Measurements from ENCODE around the gene VCX2.
"Not testable (repeated sequence)": the region's sequence is repeated elsewhere in the genome, so short reads cannot be mapped to it uniquely, and the experiment has no call there.

VCX2 gene

DNA sequence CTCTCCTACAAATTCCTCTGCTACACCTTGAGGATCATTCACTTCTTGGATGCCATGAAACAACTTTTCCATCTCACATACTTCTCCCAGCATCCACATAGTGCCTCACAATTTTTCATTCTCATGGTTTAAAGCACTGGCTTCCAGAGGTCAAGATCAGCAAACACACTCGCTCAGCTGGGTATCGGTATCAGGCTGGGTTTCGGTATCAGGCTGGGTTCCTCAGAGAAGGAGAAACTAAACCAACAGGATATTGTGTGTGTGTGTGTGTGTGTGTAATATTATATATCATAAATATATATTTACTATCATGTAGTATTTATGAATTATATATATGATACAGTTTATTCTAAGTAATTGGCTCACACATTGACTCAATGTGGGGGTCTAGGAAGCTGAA lies at the start of gene VCX2:
Gene VCX2, minus strand, starts transcription at position 99 of the 400 bp plus-strand sequence. CDS start 624 bp downstream, outside the sequence.
- not testable (repeated sequence) for DNase-seq (ENCODE audit: low spot score)

DNA sequence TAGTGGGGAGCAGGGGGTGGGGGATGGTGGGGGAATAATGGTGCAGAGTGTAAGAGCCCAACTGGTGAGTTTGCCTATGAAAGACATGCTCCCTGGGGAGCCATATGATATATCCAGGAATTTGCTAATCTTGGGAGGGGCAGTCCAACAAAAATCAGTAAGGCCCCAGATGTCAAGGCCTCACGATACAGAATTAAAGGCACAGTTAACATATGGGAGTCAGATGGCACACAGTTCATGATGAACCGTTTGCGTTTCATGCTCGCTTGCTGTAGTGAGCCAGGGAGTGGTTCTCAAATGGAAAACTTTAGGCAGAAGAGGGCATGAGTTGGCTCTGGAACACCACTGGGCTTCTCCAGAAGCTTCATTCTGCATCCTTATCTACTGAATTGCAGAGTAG lies 33.9 kb upstream of the VCX2 start:
- no peak for DNase-seq (ENCODE audit: low spot score)

DNA sequence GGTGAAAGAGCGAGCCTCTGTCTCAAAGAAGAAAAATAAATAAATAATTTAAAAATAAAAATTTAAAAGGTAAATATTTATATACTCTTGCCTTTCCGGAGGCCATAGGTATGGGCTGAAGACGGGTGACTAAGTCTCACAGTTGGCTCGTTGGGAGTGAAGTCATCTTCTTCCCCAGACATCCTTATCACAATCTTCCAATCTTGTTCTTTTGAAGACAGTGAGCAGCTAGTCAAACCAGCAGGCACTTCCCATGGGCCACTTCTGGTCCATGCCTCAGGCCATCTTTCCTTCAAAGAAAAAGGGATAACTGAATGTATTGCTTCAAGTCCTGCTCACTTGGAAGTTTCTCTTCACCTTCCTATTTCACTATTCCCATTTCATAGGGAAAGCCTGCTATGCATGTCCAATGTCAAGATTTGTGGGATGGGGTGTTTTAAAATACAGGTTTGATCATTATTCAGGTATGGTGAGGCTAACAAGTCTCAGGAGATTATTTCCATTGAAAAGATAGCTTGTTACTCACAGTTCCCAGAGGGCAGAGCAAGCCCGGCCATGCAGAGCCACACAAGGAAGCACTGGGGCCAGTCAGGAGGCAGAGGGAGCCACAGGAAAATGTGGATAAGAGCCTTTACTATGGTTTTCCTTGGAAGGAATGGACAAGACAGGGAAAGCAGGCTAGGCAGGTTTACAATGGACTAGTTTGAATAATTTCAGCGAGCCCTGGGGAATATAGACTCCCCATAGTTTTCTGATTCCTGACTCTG lies 33.3 kb upstream of the VCX2 start:
- DNase-seq (ENCODE audit: low spot score), result no peak

DNA sequence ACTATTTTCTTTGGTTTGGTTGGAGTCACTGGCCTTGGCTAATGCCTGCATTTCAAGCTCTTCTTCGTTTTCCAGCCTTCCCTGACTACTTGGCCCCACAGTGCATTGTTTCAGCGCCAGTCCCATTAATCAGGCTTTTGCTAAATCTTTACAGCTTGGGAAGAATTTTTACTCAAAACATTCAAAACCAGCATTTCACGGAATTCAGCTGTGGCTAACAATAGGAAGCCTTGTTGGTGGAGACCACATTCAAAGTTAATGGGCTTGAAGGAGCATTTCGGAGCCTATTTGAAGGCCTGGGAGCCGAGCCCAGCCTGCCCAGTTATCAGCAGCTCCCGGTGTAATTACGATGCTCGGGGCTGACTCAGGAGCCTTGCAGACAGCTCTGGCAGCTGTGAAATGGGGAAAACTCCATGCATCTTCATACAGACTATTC lies 30.8 kb upstream of the VCX2 start:
- DNase-seq (ENCODE audit: low spot score), result no peak

DNA sequence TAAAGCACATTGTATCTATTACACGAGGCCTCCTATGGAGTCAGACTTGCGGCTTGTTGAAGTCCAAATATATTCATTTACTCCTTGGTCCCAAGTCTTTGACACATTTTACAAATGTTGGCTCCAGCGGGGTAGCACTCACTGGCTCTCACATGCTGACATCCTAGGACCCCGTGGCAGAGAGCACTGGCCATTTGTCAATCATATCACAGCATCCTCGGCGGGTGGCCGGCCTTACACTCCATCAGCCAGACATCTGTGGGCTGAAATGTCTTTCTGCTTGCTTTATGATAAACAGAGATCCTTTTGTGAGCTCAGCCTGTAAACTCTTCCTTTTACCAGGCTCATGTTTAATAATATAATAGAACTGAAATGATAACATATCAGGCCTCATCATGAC lies 25.7 kb upstream of the VCX2 start:
- DNase-seq (ENCODE audit: low spot score), result no peak

DNA sequence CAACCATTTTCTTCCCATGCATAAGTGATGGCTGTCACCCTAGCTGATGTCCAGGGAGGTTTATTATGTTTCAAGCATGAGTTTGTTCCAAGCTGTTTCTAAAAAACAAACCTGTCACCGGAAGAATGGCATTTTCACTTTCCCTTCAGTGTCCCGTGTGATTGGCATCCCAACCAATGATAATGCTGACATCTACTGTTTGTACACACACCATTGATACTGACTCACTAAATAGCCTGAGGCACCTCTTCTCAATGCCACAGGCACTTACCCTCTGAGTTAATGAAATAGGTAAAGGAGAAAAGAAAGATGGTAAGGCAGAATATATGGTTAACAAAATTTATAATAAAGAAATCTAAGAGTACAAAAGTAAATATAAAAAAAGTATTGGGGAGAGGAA lies 23.1 kb upstream of the VCX2 start:
- no peak for DNase-seq (ENCODE audit: low spot score)

DNA sequence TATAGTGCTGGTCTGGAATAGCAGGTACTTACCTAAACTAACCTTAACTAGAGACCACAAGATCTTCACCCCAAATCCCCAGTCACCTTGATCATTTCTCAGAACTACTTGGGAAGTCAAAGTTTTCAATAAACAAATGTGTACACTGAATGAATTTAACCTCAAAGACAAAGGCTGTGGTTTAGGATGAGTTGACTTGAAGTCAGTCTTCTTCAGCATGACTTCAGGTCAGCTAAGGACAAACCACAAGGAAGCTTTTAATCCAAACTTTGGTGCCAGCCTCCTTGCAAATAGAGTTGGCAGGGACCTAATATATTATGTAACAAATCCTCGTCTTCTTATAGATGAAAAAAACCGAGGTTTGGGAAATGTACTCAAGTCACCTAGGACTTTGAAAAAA lies 21.2 kb upstream of the VCX2 start:
- DNase-seq (ENCODE audit: low spot score), result no peak

DNA sequence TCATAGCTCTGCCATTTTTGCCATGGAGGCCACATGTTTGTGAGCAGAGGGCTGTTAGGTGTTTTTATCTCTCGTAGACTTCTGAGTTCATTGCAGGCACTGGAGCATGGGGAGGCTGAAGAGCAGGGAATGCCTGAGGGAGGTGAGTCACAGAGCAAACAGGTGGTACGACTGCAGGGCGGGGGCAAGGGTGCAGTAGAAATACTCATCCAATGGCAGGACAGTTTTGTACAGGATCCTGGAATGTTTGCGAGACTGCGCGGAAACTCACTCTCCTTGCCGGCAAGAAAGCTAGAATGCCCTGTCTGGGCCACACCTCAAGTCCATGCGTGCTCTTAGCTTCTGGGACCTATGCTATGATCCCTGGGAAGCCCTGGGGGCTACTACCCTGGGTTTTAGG lies 20.0 kb upstream of the VCX2 start:
- DNase-seq (ENCODE audit: low spot score), result no peak

DNA sequence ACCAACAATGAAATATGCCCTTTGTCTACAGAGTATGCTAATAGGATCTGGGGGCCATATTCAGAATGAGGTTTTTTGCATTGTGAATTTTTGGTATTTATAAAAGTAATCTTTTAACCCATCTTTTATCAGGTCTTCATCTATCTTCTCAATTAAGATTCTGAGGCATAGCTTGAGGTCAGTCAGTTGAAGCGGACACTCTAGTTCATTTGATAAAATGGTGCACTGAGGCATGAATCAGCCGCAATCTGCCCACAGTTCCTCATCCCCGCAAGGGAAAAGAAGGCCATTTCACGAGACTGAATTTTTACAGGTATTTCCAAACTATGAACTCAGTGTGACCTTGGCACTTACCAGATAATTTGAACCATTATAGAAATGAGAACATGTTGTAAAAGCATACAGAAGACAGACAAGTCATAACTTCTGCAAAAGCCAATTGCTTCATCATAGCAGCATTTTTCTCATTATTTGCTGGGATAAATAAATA lies 19.3 kb upstream of the VCX2 start:
- DNase-seq (ENCODE audit: low spot score), result no peak

DNA sequence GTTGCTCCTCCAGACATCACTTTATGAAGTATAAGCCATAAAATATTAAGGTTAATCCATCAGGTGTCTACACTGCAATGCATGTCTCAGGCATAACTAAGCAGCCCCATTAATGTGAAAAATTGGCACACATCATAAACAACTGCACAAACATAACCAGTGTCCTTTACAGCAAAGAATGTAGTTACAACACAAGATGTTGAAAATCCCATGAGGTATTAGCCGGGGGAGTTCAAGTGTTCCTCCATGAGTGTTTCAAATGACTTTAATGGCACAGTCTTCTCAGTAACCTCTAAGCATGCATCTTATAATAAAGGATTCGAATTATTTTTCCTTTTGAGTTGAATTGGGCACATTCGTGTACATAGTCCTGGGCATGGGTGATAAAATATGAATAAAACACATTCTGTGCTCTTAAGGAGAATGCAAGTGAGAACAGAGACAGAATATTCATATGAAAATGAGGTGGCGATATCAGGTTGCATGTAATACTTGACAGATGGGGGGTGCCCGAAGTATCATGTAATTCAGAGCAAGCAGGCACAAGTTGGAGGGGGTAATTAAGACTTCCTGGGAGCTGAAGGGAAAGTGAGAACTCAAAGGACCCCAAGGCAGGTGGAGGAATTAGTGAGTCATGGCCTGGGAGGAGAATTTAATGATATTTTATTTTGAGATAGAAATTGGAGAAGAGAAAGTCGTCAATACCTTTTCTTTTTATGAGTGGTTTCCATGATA lies 18.2 kb upstream of the VCX2 start:
- no peak for DNase-seq (ENCODE audit: low spot score)

DNA sequence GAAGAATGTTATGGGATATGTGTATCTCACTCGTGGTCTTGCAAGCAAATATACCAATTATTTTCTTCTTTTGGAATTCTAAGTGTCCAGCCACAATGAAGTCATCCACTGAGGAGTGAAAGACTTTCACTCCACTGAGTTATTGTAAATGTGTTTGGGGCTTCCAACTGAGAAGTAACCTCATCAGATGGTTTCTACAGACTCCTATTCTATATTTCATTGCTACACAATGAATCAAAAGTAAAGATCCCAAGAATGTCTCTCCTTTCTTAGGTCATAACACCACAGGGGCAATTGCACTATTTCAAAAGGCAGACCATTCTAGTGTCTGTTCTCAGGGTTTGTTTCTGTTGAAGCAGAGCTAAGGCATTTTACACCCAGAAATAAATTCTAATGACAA lies 12.3 kb upstream of the VCX2 start:
- DNase-seq (ENCODE audit: low spot score), result no peak

DNA sequence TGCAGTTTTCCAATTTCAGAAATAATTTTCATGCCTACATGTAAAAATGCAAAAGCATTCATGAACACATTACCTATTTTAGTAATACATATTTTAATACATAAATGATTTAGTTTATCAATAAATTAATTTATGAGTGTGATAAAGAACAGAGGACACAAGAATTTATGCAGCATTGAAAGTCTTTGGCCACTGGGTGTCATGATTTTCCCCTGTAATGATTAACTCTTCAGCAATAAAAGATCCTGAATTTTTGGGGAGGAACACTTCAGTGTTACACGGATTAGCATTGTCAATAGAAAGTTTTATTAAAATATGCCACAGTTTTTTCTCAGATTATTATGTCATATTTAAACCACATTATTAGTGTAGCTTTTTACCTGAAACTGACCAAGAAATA lies 8.6 kb upstream of the VCX2 start:
- no peak for DNase-seq (ENCODE audit: low spot score)

DNA sequence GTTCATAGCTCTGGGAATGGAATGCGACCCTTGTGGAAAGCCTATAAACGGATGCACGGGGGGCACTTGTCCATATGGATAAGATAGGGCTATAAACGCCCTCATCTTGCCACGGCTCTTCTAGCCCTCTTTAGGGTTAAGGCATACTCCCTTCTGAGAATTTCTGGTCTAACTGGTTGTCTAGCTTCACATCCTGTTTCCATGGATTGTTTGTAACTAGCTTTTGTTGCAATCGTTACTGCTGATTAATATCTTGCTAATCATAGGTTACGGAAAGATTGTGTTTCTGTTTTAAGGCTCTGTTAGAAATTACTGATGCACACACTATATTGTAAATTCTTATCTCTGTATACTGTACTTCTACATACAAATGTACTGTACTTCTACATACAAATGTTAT lies 17.1 kb downstream of the VCX2 start:
- not testable (repeated sequence) for DNase-seq (ENCODE audit: low spot score)

DNA sequence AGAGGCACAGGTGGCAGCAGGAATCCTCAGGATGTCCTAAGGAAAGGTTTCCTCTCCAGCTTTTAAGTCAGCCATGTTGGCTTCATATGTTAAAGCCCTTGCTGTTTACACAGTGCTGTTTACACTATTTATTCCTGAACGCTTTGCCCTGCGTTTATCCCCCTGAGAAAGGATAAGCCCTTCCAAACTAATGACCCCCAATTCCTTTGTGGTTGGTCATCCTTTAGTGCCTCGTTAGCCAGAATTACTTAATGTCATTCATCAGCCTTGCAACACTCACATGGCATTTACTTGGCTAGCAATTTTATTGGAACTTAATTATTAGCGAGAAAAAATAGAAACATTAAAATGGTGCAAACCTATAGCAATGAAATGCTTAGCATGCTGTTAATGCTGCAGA lies 23.8 kb downstream of the VCX2 start:
- DNase-seq (ENCODE audit: low spot score), result no peak

DNA sequence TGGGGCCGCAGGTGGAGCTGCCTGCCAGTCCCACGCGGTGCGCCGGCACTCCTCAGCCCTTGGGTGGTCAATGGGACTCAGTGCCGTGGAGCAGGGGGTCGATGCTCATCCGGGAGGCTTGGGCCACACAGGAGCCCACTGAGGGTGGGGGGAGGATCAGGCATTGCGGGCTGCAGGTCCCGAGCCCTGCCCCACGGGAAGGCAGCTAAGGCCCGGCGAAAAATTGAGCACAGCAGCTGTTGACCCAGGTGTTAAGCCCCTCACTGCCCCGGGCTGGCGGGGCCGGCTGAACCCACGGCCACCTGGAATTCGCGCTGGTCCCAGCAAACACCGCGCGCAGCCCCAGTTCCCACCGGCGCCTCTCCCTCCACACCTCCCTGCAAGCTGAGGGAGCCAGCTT lies 26.1 kb downstream of the VCX2 start:
- no peak for DNase-seq (ENCODE audit: low spot score)

DNA sequence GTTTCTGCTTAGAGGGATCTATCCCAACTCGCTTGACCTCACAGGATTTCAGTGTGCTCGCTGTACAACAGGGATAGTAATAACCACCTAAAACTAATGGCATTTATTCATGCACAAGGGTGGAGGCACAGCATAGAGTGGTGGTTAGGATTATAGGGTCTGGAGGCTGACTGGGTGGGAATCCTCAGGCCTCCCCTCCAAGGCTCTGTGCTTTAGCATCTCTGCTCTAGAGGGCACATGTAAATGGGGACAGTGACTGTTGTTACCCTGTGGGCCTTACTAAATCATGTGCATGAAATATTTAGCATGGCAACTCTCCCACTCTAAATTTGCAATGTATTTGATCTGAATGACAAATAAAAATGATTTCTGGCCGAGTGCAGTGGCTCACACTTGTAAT lies 29.2 kb downstream of the VCX2 start:
- no peak for DNase-seq (ENCODE audit: low spot score)

DNA sequence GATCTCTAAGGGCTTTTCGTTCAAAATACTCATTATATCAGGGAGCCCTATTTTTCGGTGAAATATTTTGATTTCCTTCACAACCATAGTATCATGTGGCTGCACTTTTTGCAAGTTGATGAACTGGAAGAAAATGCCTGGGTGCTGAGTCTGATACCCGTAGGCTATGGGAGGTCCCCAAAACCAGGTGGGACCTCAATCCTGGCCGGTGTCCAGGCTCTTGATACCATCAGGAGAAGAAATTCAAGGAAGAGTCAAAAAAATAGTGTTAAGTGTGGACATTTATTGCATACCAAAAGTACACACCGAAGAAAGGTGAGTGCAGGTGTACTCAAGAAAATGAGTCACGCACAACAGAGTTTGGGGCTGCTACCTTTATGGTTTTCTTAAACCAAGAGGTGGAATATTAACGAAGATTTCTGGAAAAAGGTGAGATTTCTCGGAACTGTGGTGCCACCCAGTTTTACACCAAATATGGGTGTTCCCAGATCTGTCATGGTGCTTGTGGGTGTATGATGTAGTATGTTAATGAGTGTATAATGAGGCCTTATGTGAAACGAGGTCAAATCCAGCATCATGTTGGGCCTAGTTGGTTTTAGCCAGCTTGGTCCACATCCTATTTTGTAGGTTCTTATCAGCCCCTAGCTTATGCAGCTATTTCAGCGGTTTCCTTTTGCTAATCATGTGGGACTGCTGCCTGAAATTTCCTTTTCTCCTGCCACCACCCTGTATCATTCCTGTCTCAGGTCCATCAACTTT lies 29.9 kb downstream of the VCX2 start:
- DNase-seq (ENCODE audit: low spot score), result no peak

DNA sequence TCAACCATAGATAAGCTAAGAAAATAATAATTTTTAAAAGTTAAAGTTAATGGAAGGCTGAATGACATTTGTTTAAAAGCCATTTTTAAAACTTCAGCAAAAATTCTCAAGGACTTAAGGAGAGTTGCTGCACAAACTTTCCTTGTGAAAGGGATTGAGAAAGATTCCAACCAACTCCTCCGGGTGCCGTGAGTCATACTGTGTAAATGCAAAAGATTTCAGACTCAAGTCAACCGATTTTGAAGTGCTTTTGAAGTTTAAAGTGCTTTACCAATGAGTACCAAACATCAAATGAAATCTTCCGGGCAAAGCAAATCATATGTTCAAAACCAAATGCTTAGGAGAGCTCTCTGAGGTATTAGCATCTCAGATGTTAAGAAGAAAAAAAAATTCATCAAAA lies 31.4 kb downstream of the VCX2 start:
- DNase-seq (ENCODE audit: low spot score), result no peak

DNA sequence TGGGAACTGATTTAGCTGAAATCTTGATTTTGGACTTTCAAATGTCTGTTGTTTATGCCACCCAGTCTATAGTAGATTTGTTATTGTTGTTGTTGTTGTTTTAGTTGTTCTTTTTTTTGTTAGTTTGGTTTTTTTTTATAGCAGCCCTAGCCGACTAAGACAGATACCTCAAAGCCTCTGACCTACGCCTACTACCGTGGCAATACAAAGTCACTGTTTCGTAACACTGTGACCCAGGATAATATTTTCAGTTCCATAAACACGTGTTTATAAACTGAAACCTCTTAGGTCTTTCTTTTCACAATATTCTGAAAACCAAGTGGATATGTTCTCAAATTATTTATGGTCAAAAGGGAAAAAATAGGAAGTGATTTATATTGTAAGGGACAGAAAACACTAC lies 32.8 kb downstream of the VCX2 start:
- no peak for DNase-seq (ENCODE audit: low spot score)

DNA sequence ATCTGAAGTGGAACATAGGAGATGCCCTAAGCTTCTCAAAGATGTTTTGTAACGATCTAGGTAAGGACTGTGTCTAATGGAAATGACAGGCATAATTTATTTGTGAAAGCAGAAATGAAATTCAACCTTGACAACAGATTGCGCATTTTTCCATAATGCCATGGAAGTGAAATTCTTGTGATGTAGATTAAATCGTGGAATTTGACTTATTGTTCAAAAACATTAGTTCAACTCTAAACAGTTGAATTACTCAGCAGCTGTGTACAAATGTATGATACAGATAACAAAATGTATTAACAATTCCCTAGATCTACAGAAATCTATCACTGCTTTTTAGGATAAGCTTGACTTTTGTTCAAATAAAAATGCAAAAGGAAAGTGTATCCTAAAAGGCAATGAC lies 44.4 kb downstream of the VCX2 start:
- no peak for DNase-seq (ENCODE audit: low spot score)

DNA sequence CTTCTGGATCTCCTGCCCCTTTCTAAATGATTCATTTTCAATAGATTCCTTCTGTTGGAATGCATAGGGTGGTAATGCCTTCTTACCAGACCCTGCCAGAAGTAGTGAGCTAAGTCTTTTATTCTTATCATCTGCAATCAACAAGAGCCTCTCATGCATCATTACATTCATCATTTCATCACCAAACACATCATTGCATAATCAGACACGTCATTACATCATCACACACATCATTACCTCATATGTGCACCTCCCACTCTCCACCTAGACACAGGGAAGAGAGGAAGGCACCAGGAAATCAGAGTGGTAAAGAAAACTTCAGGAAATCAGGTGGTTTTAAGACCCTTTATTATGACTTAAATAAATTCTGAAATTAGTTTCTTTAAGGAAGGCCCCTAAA lies 45.0 kb downstream of the VCX2 start:
- DNase-seq (ENCODE audit: low spot score), result no peak

DNA sequence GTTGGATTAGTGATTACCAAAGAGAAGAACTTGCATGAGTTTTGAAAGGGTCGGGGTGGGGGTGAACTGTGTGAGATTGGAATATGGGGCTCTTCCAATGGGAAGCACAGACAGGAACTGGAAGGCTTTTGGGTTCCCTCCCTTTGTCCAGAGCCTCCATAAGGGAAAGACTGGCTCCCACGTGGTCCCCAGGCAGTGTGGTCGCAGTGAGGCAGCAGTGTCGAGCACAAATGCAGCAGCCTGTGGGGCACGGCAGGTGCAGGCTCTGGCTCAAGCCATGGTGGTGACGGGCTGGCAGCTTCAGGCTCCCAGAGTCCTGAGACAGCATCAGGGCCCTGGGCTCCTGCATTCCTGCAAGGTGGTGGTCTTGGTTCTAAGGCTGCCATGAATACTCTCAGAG lies 45.5 kb downstream of the VCX2 start:
- no peak for DNase-seq (ENCODE audit: low spot score)

DNA sequence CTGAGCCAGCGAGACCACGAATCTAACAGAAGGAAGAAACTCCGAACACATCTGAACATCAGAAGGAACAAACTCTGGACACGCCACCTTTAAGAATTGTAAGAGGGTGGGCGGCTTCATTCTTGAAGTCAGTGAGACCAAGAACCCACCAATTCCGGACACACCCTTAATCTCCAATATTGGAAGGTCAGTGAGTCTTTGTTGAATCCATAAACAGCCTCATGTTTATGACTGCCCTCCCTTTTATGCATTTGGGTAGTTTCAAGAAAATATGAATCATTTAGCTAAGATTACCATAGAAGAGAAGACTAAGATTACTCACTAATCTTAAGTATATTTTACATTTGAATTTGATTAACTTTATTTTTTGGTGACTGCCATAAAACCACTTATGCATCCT lies 48.5 kb downstream of the VCX2 start:
- no peak for DNase-seq (ENCODE audit: low spot score)

Measured in HuH-7.5 (cell line).